Measurements from ENCODE around the gene ACTN4.
"Not testable (repeated sequence)": the region's sequence is repeated elsewhere in the genome, so short reads cannot be mapped to it uniquely, and the experiment has no call there.

The ACTN4 gene

GRCh38 chr19:38647368-38647965, at the start of gene ACTN4:
Gene ACTN4, plus strand, starts transcription at chr19:38647649. Its CDS starts 97 bp downstream, at chr19:38647746.
- TF ChIP-seq, protein P1, sequence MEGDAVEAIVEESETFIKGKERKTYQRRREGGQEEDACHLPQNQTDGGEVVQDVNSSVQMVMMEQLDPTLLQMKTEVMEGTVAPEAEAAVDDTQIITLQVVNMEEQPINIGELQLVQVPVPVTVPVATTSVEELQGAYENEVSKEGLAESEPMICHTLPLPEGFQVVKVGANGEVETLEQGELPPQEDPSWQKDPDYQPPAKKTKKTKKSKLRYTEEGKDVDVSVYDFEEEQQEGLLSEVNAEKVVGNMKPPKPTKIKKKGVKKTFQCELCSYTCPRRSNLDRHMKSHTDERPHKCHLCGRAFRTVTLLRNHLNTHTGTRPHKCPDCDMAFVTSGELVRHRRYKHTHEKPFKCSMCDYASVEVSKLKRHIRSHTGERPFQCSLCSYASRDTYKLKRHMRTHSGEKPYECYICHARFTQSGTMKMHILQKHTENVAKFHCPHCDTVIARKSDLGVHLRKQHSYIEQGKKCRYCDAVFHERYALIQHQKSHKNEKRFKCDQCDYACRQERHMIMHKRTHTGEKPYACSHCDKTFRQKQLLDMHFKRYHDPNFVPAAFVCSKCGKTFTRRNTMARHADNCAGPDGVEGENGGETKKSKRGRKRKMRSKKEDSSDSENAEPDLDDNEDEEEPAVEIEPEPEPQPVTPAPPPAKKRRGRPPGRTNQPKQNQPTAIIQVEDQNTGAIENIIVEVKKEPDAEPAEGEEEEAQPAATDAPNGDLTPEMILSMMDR (conservative IDR thresholded peaks at IDR 0.05; ENCODE audit: low read depth, low read length) = no peak
- peak within 1 kb of the TSS; percentile 100 for H3K4me3 ChIP-seq (ENCODE audit: low read length)
- DNase-seq (ENCODE audit: low read depth) = peak; percentile 83

DNA sequence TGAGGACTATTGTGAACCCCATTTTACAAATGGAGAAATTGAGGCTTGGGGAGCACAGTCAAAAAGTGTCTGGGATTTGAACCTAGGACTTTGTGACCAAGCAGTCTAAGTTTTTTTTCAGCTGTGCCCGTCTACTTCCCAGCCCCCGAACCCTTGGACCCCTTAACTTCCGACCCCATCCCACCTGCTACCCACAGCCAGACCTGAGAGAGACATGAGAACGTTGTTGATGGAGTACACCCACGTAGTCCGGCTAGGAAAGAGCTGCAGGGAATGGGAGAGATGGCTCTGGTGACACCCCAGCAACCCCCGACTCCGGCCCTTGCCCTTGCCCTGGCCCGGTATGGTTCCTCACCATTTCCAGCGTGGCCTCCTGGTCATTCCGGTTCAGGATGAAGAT, 47.7 kb upstream of the ACTN4 start:
- no peak for DNase-seq (ENCODE audit: low read depth)
- TF ChIP-seq, protein P1 (conservative IDR thresholded peaks at IDR 0.05; ENCODE audit: low read depth, low read length) = no peak
- H3K4me3 ChIP-seq (ENCODE audit: low read length) = no peak overlapping the region

DNA sequence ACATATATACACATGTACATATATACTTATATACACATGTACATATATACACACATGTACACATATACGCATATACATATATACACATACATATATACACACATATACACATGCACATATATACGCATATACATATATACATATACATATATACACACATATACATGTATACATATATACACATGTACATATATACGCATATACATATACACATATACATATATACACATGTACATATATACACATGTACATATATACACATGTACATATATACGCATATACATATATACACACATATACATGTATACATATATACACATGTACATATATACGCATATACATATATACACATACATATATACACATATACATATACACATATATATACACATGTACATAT, 44.6 kb upstream of the ACTN4 start:
- DNase-seq (ENCODE audit: low read depth); H3K4me3 ChIP-seq (ENCODE audit: low read length): not testable (repeated sequence)

DNA sequence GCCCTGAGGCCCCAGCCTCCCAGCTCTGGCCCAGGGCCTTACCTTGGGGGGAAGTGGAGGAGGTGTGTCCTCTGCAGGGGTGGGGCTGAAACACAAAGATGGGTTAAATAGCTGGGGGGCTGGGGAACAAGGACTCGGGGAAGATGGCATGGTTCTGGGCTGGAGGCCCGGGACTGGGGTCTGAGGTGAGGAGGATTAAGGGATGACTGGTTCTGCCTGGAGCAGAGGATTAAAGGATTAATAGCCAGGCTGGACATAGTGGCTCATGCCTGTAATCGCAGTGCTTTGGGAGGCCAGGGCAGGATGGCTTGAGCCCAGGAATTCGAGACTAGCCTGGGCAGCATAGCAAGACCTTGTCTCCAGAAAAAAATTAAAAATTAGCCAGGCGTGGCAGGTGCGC, 41.3 kb upstream of the ACTN4 start:
- TF ChIP-seq, protein P1 (conservative IDR thresholded peaks at IDR 0.05; ENCODE audit: low read depth, low read length) = no peak

GRCh38 chr19:38614289-38614688, 33.2 kb upstream of the ACTN4 start:
- H3K4me3 ChIP-seq (ENCODE audit: low read length) = no peak overlapping the region
- TF ChIP-seq, protein P1 (conservative IDR thresholded peaks at IDR 0.05; ENCODE audit: low read depth, low read length) = no peak
- no peak for DNase-seq (ENCODE audit: low read depth)

More for the DNA sequence above, 41.3 kb upstream of the ACTN4 start:
- DNase-seq (ENCODE audit: low read depth) = peak; percentile 93
- no peak overlapping the region for H3K4me3 ChIP-seq (ENCODE audit: low read length)

- no peak overlapping the region for H3K4me3 ChIP-seq (ENCODE audit: low read length)
- no peak for DNase-seq (ENCODE audit: low read depth)
- TF ChIP-seq, protein P1 (conservative IDR thresholded peaks at IDR 0.05; ENCODE audit: low read depth, low read length) = no peak
Measured at GRCh38 chr19:38615007-38615581, 32.4 kb upstream of the ACTN4 start.

GRCh38 chr19:38616265-38616664, 31.2 kb upstream of the ACTN4 start:
- TF ChIP-seq, protein P1 (conservative IDR thresholded peaks at IDR 0.05; ENCODE audit: low read depth, low read length) = no peak
- H3K4me3 ChIP-seq (ENCODE audit: low read length) = no peak overlapping the region
- no peak for DNase-seq (ENCODE audit: low read depth)
